Tibial nerve (tissue), 4 donors: ENCODE data around the gene SELENOS. TPM values are rescaled to one million over a fixed set of nuclear protein-coding genes. Genes with fewer than 3 reads are reported as not detected.

Source experiments
- DNase-seq, 2 donors: peaks; one replicate each; pipeline ENCODE4 v3.0.0-alpha.2; 2019; ENCODE audit warnings: low spot score in 2 of 2
- H3K27ac ChIP-seq, 4 donors: fragments of 200-600 bp; sonication (generic) in 3 of 4; one replicate each; pipeline ENCODE4 v1.5.1; 2017 to 2019; ENCODE audit warnings: mild to moderate bottlenecking in 1 of 4
- H3K27me3 ChIP-seq, 2 donors: fragments of 200-600 bp; sonication (generic) in 1 of 2; one replicate each; pipeline versions ENCODE4 v1.5.1 to v1.6.0; 2017 to 2019
- H3K36me3 ChIP-seq, 3 donors: fragments of 200-600 bp; sonication (generic); one replicate each; pipeline ENCODE4 v1.5.1; 2018 to 2019
- H3K4me1 ChIP-seq, 4 donors: fragments of 200-600 bp; sonication (generic) in 3 of 4; one replicate each; pipeline ENCODE4 v1.5.1; 2017 to 2019
- H3K4me3 ChIP-seq, 4 donors: fragments of 200-600 bp; sonication (generic) in 3 of 4; one replicate each; pipeline ENCODE4 v1.5.1; 2017 to 2019; ENCODE audit warnings: mild to moderate bottlenecking in 1 of 4, moderate library complexity in 1 of 4
- H3K9me3 ChIP-seq, 4 donors: fragments of 200-600 bp; sonication (generic) in 3 of 4; one replicate each; pipeline ENCODE4 v1.5.1; 2017 to 2019
- CTCF ChIP-seq, 5 experiments: fragments of 200-600 bp in 3 of 5; fragments of 450-650 bp in 2 of 5; sonication (generic) in 3 of 5; IDR thresholded peaks; one replicate each; pipeline ENCODE4 v1.5.1; 2016 to 2019; ENCODE audit warnings: antibody characterized with exemption in 5 of 5, mild to moderate bottlenecking in 3 of 5, moderate library complexity in 2 of 5
- EP300 ChIP-seq, 2 donors: sonication (generic); formaldehyde crosslinking; IDR thresholded peaks; one replicate each; pipeline ENCODE4 v1.6.1; 2017; ENCODE audit warnings: antibody characterized with exemption in 2 of 2, mild to moderate bottlenecking in 1 of 2
- POLR2A ChIP-seq, 2 donors: fragments of 450-650 bp; IDR thresholded peaks; one replicate each; pipeline ENCODE4 v1.6.1; 2017; ENCODE audit warnings: antibody characterized with exemption in 2 of 2, mild to moderate bottlenecking in 2 of 2, moderate library complexity in 2 of 2
- WGBS, 2 donors: methylation state at CpG; one replicate each; pipeline ENCODE4 v1.1.5; 2018; 5-methylcytosine and 5-hydroxymethylcytosine counted together
- total RNA-seq, 4 donors: library from RNA; depleted of rRNA; stranded (reverse); fragments of >200 nt; gene quantifications; one replicate each; pipeline ENCODE4 v1.1.0, GENCODE V29; 2016

The SELENOS gene
- total RNA-seq, 4 donors from 2014 or later, result 64.8 to 104 (median 88.0) TPM

DNA sequence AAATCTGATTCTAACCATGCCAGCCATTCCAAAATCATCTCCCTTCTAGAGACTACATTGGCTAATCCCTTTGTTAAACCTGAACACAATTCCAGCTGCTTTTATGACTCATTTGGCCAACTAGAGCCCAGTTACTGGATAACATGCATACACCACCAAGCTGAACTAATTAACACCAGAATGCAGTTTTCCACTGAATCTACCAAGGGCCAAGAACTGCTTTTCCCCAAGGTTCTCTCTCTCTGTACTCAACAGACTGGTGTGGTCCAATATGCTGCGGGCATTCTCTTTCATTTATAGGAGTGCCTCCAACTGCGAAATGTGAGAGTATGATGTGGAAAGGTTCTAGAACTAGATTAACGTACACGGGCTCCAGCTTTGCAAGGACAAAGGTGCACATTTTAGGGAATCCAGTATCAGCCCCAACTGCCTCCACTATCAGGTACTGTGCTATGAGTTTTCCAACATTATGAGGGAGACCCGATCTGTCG is 26.9 kb downstream of the SELENOS start:
- peaks cover 0 to 65% (median 23%) of the 10 kb centered on the region in 4 donors for H3K4me1 ChIP-seq

DNA sequence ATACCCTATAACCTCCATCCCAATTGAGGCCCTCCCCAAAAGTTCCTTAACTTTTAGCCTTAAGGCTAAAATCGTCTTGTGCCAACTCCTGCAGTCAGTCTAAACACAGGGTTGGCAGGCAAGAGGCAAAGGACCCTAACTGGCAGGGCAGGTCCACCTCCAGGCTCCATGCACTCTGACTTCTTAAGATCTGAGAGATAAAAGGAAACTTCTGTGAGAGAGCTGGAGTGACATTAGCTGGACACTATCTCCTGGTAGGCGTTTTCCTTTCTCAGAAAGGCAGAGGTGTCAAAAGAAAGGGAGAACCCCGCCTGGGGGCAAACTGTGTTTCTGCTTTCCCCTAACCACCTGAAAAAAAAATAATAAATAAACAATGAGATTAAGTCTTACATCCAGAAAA is 29.0 kb downstream of the SELENOS start:
- Histone ChIP-seq H3K4me1 (peaks cover 0 to 85% (median 33%) of the 10 kb centered on the region in 4 donors), H3K9me3 (no peaks in the 10 kb centered on the region), H3K27ac (peak overlapping the region in 2 of 4 donors; percentile 30 to 40)

More for the DNA sequence above, 26.9 kb downstream of the SELENOS start:
- WGBS, 2 donors, result 3 to 9% methylated on average over 6 of the region's 6 CpGs
- TF ChIP-seq EP300 (IDR thresholded peaks at IDR 0.05), result peak in 1 of 2 donors; percentile 53
- TF ChIP-seq CTCF (IDR thresholded peaks at IDR 0.05), result no peak
- no peak for DNase-seq
- Histone ChIP-seq H3K9me3 (no peaks in the 10 kb centered on the region), H3K36me3 (no peaks in the 10 kb centered on the region), H3K27me3 (no peaks in the 10 kb centered on the region), H3K27ac (peak overlapping the region in 3 of 4 donors; percentile 60 to 89 (median 66)), H3K4me3 (peak overlapping the region; percentile 46 to 88 (median 80))

GRCh38 chr15:101246824-101247745 is 30.2 kb downstream of the SELENOS start:
- Histone ChIP-seq H3K36me3 (no peaks in the 10 kb centered on the region), H3K4me1 (peaks cover 0 to 88% (median 44%) of the 10 kb centered on the region in 4 donors), H3K27me3 (no peaks in the 10 kb centered on the region), H3K9me3 (no peaks in the 10 kb centered on the region), H3K27ac (peak overlapping the region in 2 of 4 donors; percentile 43 to 52), H3K4me3 (no peak overlapping the region)
- no peak for DNase-seq
- TF ChIP-seq POLR2A (IDR thresholded peaks at IDR 0.05) (no peak), EP300 (IDR thresholded peaks at IDR 0.05) (no peak), CTCF (IDR thresholded peaks at IDR 0.05) (no peak)
- 68 to 73% methylated on average over 10 of the region's 10 CpGs for WGBS, 2 donors

More for the DNA sequence above, 29.0 kb downstream of the SELENOS start:
- H3K4me3 ChIP-seq, result no peak overlapping the region
- no peaks in the 10 kb centered on the region for H3K27me3 ChIP-seq
- no peak for DNase-seq
- no peaks in the 10 kb centered on the region for H3K36me3 ChIP-seq
- no peak for TF ChIP-seq POLR2A (IDR thresholded peaks at IDR 0.05)
- TF ChIP-seq CTCF (IDR thresholded peaks at IDR 0.05), result no peak
- TF ChIP-seq EP300 (IDR thresholded peaks at IDR 0.05), result no peak
- 63 to 77% methylated on average over 3 of the region's 3 CpGs for WGBS, 2 donors

DNA sequence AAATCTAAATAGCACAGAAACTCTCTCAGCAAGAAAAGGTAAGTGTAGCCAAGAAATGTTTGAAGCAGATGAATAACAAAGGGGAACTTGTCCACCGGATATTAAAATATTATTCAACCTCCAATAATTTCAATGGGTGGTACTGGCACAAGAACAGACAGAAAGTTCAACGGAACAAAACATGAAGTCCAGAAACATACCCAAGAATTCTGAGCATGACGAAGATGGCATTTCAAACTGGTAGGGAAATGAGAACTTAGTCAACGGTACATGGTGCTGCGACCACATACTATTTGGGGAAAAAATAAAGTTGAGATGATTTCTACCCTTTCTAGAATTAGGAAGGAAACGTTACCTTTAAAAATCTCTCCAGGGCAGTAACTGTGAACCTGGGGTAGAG is 30.9 kb downstream of the SELENOS start:
- Histone ChIP-seq H3K9me3 (no peaks in the 10 kb centered on the region), H3K36me3 (no peaks in the 10 kb centered on the region), H3K4me1 (peaks cover 0 to 93% (median 48%) of the 10 kb centered on the region in 4 donors), H3K4me3 (no peak overlapping the region), H3K27me3 (no peaks in the 10 kb centered on the region), H3K27ac (peak overlapping the region in 2 of 4 donors; percentile 52 to 62)
- DNase-seq, result no peak
- WGBS, 2 donors, result 37 to 42% methylated on average over 6 of the region's 6 CpGs
- peak in 1 of 2 donors; percentile 42 for TF ChIP-seq EP300 (IDR thresholded peaks at IDR 0.05)
- no peak for TF ChIP-seq CTCF (IDR thresholded peaks at IDR 0.05)
